22Rv1 (cell line): ENCODE data around the gene UGDH.

ENCODE experiments used
- CTCF ChIP-seq: fragments of 450-650 bp; IDR thresholded peaks from 2 replicates; pipeline ENCODE4 v1.5.1; 2017; ENCODE audit warnings: mild to moderate bottlenecking
- ZFX ChIP-seq: fragments of 450-650 bp; IDR thresholded peaks from 2 replicates; pipeline ENCODE4 v1.6.1; 2017; ENCODE audit warnings: antibody characterized with exemption, borderline replicate concordance

- no peak for TF ChIP-seq CTCF
- no peak for TF ChIP-seq ZFX
Observed at GRCh38 chr4:39563346-39563847, 36.2 kb upstream of the UGDH start.
